SK-N-SH (cell line): ENCODE measurements around the gene FLAD1. TPM values are rescaled to one million over a fixed set of nuclear protein-coding genes. Genes with fewer than 3 reads are reported as not detected.

Experiments
- CTCF ChIA-PET: fragments of 300-600, 350-600 bp; formaldehyde crosslinking; extraction: SDS; loops from one replicate; lab custom pipeline; 2021; lab: Yijun Ruan, JAX
- POLR2A ChIA-PET: fragments of 350-600 bp; sonication (Branson Sonifier 250); formaldehyde crosslinking; extraction: SDS; loops from one replicate; lab custom pipeline; 2020; ENCODE audit warnings: antibody characterized with exemption, inconsistent platforms; lab: Yijun Ruan, JAX
- DNase-seq: peaks from one replicate; pipeline ENCODE4 v3.0.0; 2012
- H2AFZ ChIP-seq: fragments of 200-600 bp; sonication (generic); 2 replicates; pipeline ENCODE4 v1.8.1; 2016; ENCODE audit warnings: antibody characterized with exemption, mild to moderate bottlenecking, low read depth
- H3F3A ChIP-seq: fragments of 200-600 bp; sonication (generic); replicated peaks from 2 replicates; pipeline ENCODE3; 2016; ENCODE audit warnings: antibody characterized with exemption, mild to moderate bottlenecking; ENCODE audit not compliant: insufficient read depth
- H3K27ac ChIP-seq, 2 experiments: fragments of 200-500 bp in 1 of 2; fragments of 200-600 bp in 1 of 2; sonication (Bioruptor generic) in 1 of 2; sonication (generic), shearing (Covaris generic) in 1 of 2; 2 replicates each; pipeline versions ENCODE4 v1.5.1 to v1.6.1; 2014 to 2016; ENCODE audit warnings: low read depth in 2 of 2, inconsistent platforms in 1 of 2, low read length in 1 of 2, mild to moderate bottlenecking in 1 of 2, mixed read lengths in 1 of 2
- H3K27me3 ChIP-seq: fragments of 200-600 bp; sonication (generic), shearing (Covaris generic); 2 replicates; pipeline ENCODE4 v1.6.1; 2016; ENCODE audit warnings: mixed run types; ENCODE audit not compliant: insufficient read depth
- H3K36me3 ChIP-seq, 2 experiments: fragments of 200-500 bp in 1 of 2; fragments of 200-600 bp in 1 of 2; sonication (Bioruptor generic) in 1 of 2; sonication (generic) in 1 of 2; replicated peaks in 1 of 2; 2 replicates each; pipeline versions ENCODE3 to v1.5.1; 2014 to 2016; ENCODE audit warnings: low read length in 1 of 2, mild to moderate bottlenecking in 1 of 2; ENCODE audit not compliant: insufficient read depth in 2 of 2, control insufficient read depth in 1 of 2
- H3K4me1 ChIP-seq, 2 experiments: fragments of 200-500 bp in 1 of 2; fragments of 200-600 bp in 1 of 2; sonication (Bioruptor generic) in 1 of 2; sonication (generic), shearing (Covaris generic) in 1 of 2; 2 replicates each; pipeline versions ENCODE4 v1.5.1 to v1.6.1; 2014 to 2016; ENCODE audit warnings: low read depth in 1 of 2, low read length in 1 of 2, mixed run types in 1 of 2; ENCODE audit not compliant: insufficient read depth in 2 of 2, control insufficient read depth in 1 of 2
- H3K4me2 ChIP-seq: fragments of 200-600 bp; sonication (generic), shearing (Covaris generic); 2 replicates; pipeline ENCODE4 v1.6.1; 2017; ENCODE audit warnings: mixed run types
- H3K4me3 ChIP-seq, 2 experiments: fragments of 200-500 bp in 1 of 2; fragments of 200-600 bp in 1 of 2; sonication (Bioruptor generic) in 1 of 2; sonication (generic), shearing (Covaris generic) in 1 of 2; 2 replicates each; pipeline versions ENCODE4 v1.5.1 to v1.8.1; 2014 to 2016; ENCODE audit warnings: low read depth in 2 of 2, inconsistent platforms in 1 of 2, low read length in 1 of 2, mild to moderate bottlenecking in 1 of 2, mixed read lengths in 1 of 2, moderate library complexity in 1 of 2
- H3K79me2 ChIP-seq: fragments of 200-600 bp; sonication (generic); 2 replicates; pipeline ENCODE4 v1.8.1; 2017; ENCODE audit warnings: mild to moderate bottlenecking; ENCODE audit not compliant: insufficient read depth
- H3K9ac ChIP-seq: fragments of 200-600 bp; sonication (generic); 2 replicates; pipeline ENCODE4 v1.6.1; 2017; ENCODE audit warnings: mixed run types
- H3K9me2 ChIP-seq: fragments of 200-600 bp; sonication (generic); 2 replicates; pipeline ENCODE4 v1.6.1; 2017; ENCODE audit warnings: mixed run types
- H3K9me3 ChIP-seq: fragments of 200-600 bp; sonication (generic); 2 replicates; pipeline ENCODE4 v1.6.1; 2017; ENCODE audit warnings: mixed run types, mild to moderate bottlenecking, moderate library complexity
- H4K20me1 ChIP-seq: fragments of 200-600 bp; sonication (generic); 2 replicates; pipeline ENCODE4 v1.6.1; 2017; ENCODE audit warnings: mild to moderate bottlenecking, mixed run types; ENCODE audit not compliant: insufficient read depth
- CTCF ChIP-seq: fragments of 200-600 bp; sonication (generic); IDR thresholded peaks from 2 replicates; pipeline ENCODE4 v1.6.1; 2017; ENCODE audit warnings: antibody characterized with exemption, mild to moderate bottlenecking, moderate library complexity
- ELF1 ChIP-seq: IDR thresholded peaks from 2 replicates; pipeline ENCODE4 v1.4.0; 2012
- EP300 ChIP-seq, 2 experiments: IDR thresholded peaks; 2 replicates each; pipeline versions ENCODE4 v1.4.0 to v1.6.1; 2012; ENCODE audit warnings: borderline replicate concordance in 1 of 2, low read depth in 1 of 2, low read length in 1 of 2
- EZH2phosphoT487 ChIP-seq: fragments of 200-600 bp; sonication (generic); IDR thresholded peaks from 2 replicates; pipeline ENCODE4 v1.6.1; 2017; ENCODE audit warnings: low read depth, mixed run types, mild to moderate bottlenecking, antibody characterized with exemption, moderate library complexity, borderline replicate concordance
- GABPA ChIP-seq: IDR thresholded peaks from 2 replicates; pipeline ENCODE4 v1.4.0; 2012; ENCODE audit warnings: low read depth, mild to moderate bottlenecking
- GATA2 ChIP-seq: sonication (generic); formaldehyde crosslinking; IDR thresholded peaks from 2 replicates; pipeline ENCODE4 v1.5.0; 2020; ENCODE audit warnings: mild to moderate bottlenecking, missing genetic modification reagents
- IRF3 ChIP-seq: fragments of 150-350 bp; IDR thresholded peaks from 2 replicates; pipeline ENCODE4 v1.6.1; 2016; ENCODE audit warnings: mild to moderate bottlenecking, low read depth, low read length
- MAX ChIP-seq: IDR thresholded peaks from 2 replicates; pipeline ENCODE4 v1.4.0; 2012; ENCODE audit warnings: low read depth
- MEF2A ChIP-seq: IDR thresholded peaks from 2 replicates; pipeline ENCODE4 v1.4.0; 2012; ENCODE audit warnings: low read depth, borderline replicate concordance
- NRF1 ChIP-seq: IDR thresholded peaks from 2 replicates; pipeline ENCODE4 v1.6.1; 2012; ENCODE audit warnings: low read depth, mild to moderate bottlenecking, low read length
- PBX3 ChIP-seq: IDR thresholded peaks from 2 replicates; pipeline ENCODE4; 2012
- POLR2AphosphoS5 ChIP-seq: IDR thresholded peaks from 2 replicates; pipeline ENCODE4 v1.6.1; 2012; ENCODE audit warnings: low read depth, low read length
- RAD21 ChIP-seq: IDR thresholded peaks from 2 replicates; pipeline ENCODE4 v1.6.1; 2012; ENCODE audit warnings: mild to moderate bottlenecking, low read length
- REST ChIP-seq: IDR thresholded peaks from 2 replicates; pipeline ENCODE4 v1.6.1; 2012; ENCODE audit warnings: mild to moderate bottlenecking, low read depth, low read length, moderate library complexity
- RFX5 ChIP-seq: IDR thresholded peaks from 2 replicates; pipeline ENCODE4 v1.6.1; 2012; ENCODE audit warnings: mild to moderate bottlenecking, improper control_type of control experiment, low read length
- RXRA ChIP-seq: IDR thresholded peaks from 2 replicates; pipeline ENCODE4 v1.4.0; 2012; ENCODE audit warnings: low read depth, mild to moderate bottlenecking, borderline replicate concordance
- SIN3A ChIP-seq: IDR thresholded peaks from 2 replicates; pipeline ENCODE4 v1.6.1; 2012; ENCODE audit warnings: low read depth, mild to moderate bottlenecking, low read length, moderate library complexity, borderline replicate concordance
- SMC3 ChIP-seq: IDR thresholded peaks from 2 replicates; pipeline ENCODE4 v1.6.1; 2012; ENCODE audit warnings: low read depth, low read length, improper control_type of control experiment
- TAF1 ChIP-seq: IDR thresholded peaks from 2 replicates; pipeline ENCODE4 v1.6.1; 2012; ENCODE audit warnings: low read depth, mild to moderate bottlenecking, low read length, moderate library complexity, borderline replicate concordance
- TCF12 ChIP-seq: IDR thresholded peaks from 2 replicates; pipeline ENCODE4 v1.4.0; 2012
- YY1 ChIP-seq: IDR thresholded peaks from 2 replicates; pipeline ENCODE4 v1.4.0; 2012; ENCODE audit warnings: low read depth, mild to moderate bottlenecking
- ZBTB33 ChIP-seq: IDR thresholded peaks from 2 replicates; pipeline ENCODE4 v1.4.0; 2012; ENCODE audit warnings: low read depth, borderline replicate concordance
- WGBS: methylation state at CpG from one replicate; pipeline ENCODE4 v1.1.6; 2017; ENCODE audit warnings: low lambda C conversion rate; 5-methylcytosine and 5-hydroxymethylcytosine counted together
- polyA plus RNA-seq, 3 experiments: library from polyadenylated mRNA; depleted of rRNA; stranded (reverse); fragments of >200 nt; gene quantifications; 2 replicates each; pipeline ENCODE4 v1.2.3, GENCODE V29; 2012

The FLAD1 gene
- polyA plus RNA-seq, 1 of the 3 experiments (the other 2 are of a cell fraction): 50.8 TPM

GRCh38 chr1:154974102-154974807 is 8.9 kb upstream of the FLAD1 start, which contains the start of gene CKS1B:
Gene CKS1B (plus strand): TSS chr1:154974681. CDS start chr1:154974746, 65 bp downstream.
- Histone ChIP-seq H3K27me3 (no peaks in the 10 kb centered on the region), H4K20me1 (peaks cover 3% of the 10 kb centered on the region; the same call in 1 of the 2 replicates), H3K4me1 (peaks cover 27 to 53% of the 10 kb centered on the region in 2 experiments), H3K36me3 (peaks cover 4 to 10% of the 10 kb centered on the region in 2 experiments), H3K79me2 (peaks cover 69% of the 10 kb centered on the region), H3K27ac (peak within 1 kb of the TSS; percentile 99 to 100), H3K4me2 (peak within 1 kb of the TSS; percentile 98), H3K9me3 (no peaks in the 10 kb centered on the region), H3F3A (peaks cover 36% of the 10 kb centered on the region), H2AFZ (peak within 1 kb of the TSS; percentile 40; the same call in 1 of the 2 replicates), H3K9ac (peak within 1 kb of the TSS; percentile 88), H3K9me2 (no peaks in the 10 kb centered on the region), H3K4me3 (peak within 1 kb of the TSS; percentile 67 to 79)
- CTCF ChIA-PET: interaction anchor here (1.0 to 37.5 kb wide), 11 partner anchors 9 to 494 kb away, joined by 3 to 640 read pairs (median 6); partner anchors contain the start of genes ADAM15, FLAD1, LENEP and ZBTB7B
- DNase-seq: peak; percentile 81
- under 1% methylated on average over 47 of the region's 47 CpGs for WGBS
- POLR2A ChIA-PET: interaction anchor here (0.8 to 3.1 kb wide), 5 partner anchors 12 to 26 kb away, joined by 3 to 13 read pairs (median 3); partner anchors contain the start of genes LENEP, PBXIP1 and PYGO2
- TF ChIP-seq EP300 (IDR thresholded peaks at IDR 0.05; ENCODE audit: borderline replicate concordance in 1 of 2, low read depth in 1 of 2, low read length in 1 of 2) (no peak), YY1 (no peak), RAD21 (no peak), MAX (peak; percentile 97), EZH2phosphoT487 (no peak), IRF3 (peak; percentile 91), TCF12 (no peak), RXRA (no peak), ELF1 (peak; percentile 75), TAF1 (no peak; the same call in 1 of the 2 replicates), PBX3 (peak; percentile 56; the same call in 1 of the 2 replicates), MEF2A (no peak), RFX5 (0 out of 2 replicates have a peak, but pooled peaks have one; percentile 75), NRF1 (no peak), REST (no peak), SMC3 (no peak), GATA2 (CRISPR knock-in tag) (no peak), CTCF (no peak), ZBTB33 (peak; percentile 86), POLR2AphosphoS5 (no peak), SIN3A (peak; percentile 97), GABPA (peak; percentile 84)
